GM21381 (cell line): ENCODE measurements around the gene GALNT9.
"Not testable (repeated sequence)": the region's sequence is repeated elsewhere in the genome, so short reads cannot be mapped to it uniquely, and the experiment has no call there.

Source experiments
- ATAC-seq: cut with Tn5 transposase; IDR thresholded peaks from one replicate; pipeline ENCODE4 v1.9.1; 2021; ENCODE audit warnings: mild to moderate bottlenecking, moderate library complexity; ENCODE audit not compliant: unreplicated experiment

GALNT9 gene

DNA sequence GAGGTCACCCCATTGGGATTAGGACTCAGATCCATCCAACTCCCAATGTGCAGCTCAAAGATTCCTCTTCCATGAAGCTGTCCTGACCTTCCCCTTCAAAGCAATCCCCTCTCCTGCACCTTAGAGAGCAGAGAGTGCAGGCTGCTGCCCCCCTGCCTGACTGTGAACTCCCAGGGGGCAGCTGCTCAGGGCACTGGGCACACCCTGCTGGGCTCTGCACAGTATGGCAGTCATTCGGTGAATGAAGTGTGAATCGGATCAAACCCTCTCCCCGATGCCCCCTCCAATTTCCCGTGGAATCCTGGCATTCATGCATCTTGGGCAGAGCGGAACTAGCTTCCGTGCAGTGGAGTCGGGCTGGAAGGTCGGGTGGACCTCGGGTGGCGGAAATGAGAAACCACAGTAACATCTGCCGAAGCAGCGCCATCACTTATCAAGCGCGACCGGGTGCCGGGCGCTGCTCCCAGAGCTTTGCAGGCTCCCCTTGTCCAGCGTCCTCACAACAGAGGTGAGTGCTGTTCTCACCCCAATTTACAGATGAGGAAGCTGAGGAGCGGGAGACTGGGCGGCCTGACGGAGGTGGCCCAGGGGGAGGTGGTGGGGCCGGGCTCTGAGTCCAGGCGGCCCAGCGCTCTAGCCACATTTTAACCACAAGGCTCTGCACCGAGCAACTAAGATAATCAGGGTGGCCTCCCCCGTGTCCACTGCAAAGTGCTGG lies 14.7 kb downstream of the GALNT9 start:
- ATAC-seq, result no peak

DNA sequence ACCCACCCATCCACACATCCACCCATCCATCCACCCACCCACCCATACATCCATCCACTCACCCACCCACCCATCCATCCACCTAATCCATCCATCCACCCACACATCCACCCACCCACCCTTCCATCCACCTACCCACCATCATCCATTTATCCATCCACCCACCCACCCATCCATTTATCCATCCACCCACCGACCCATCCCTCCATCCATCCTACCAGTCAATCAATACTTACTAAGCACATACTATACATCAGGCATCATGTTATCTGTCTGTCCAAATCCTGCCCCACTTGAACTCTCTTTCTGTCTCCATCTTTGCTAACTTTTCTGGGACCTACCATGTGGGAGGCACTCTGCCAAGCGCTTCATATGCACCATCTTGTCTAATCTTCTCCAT lies 15.4 kb downstream of the GALNT9 start:
- no peak for ATAC-seq

DNA sequence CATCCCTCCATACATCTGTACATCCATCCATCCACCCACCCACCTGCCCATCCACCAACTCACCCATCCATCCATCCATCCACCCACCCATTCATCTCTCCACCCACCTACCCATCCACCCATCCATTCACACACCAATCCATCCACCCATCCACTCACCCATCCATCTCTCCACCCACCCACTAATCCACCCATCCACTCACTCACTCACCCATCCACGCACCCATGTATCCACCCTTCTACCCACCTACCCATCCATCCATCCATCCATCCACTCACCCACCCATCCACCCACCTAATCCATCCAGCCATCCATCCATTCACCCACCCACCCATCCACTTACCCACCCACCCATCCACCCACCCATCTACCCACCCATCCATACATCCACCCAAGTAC lies 16.2 kb downstream of the GALNT9 start:
- no peak for ATAC-seq

DNA sequence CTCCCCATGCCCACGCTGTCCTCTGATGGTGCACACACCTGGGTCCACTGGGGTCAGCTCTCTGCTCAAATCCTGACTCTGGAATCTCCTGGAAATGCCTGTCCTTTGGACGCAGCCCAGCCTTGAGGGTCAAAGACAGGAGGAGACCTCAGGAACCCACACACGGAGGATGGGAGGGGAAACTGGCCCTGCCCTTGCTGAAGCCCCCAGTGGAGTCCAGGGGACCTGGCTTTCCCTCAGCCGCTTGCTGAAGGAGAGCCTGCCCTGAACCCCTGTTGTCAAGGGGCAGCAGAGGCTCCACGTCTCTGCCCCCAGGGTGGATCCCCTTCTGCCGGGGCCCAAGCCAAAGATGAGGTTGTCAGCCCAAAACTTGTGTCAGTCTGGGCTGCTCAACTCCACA lies 16.9 kb downstream of the GALNT9 start:
- no peak for ATAC-seq

DNA sequence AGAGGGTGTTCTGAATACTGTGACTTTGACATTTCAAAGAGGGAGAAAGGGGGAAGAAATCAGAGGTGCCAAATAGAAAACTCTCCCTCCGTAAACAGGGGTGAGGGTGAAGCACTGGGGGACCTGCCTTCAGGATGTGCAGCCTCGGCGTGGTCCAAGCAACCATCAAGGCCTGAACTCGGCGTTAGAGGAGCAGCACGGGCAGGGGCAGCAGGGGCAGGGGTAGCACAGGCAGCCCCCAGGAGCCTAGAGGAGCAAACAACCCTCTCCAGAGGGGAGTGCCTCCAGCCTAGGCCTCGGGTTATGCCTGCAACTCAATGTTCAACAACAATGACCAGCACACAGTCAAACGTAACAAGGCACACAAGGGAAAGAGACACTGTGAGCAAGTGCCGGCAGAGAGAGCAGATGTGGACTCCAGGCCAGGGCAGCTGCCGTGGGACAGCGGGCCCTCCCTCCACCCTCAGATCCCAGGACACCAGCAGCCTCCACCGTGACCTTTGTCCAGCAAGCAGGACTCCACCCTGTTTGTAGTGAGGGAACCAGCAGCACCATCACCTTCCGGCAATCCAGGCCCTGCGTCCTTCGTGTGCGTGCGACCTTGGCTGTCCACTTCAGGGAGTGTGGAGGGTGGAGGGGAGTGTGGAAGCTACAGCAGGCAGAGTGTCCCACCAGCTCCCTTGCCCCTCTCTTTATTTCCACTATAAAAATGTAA lies 18.0 kb downstream of the GALNT9 start:
- no peak for ATAC-seq

DNA sequence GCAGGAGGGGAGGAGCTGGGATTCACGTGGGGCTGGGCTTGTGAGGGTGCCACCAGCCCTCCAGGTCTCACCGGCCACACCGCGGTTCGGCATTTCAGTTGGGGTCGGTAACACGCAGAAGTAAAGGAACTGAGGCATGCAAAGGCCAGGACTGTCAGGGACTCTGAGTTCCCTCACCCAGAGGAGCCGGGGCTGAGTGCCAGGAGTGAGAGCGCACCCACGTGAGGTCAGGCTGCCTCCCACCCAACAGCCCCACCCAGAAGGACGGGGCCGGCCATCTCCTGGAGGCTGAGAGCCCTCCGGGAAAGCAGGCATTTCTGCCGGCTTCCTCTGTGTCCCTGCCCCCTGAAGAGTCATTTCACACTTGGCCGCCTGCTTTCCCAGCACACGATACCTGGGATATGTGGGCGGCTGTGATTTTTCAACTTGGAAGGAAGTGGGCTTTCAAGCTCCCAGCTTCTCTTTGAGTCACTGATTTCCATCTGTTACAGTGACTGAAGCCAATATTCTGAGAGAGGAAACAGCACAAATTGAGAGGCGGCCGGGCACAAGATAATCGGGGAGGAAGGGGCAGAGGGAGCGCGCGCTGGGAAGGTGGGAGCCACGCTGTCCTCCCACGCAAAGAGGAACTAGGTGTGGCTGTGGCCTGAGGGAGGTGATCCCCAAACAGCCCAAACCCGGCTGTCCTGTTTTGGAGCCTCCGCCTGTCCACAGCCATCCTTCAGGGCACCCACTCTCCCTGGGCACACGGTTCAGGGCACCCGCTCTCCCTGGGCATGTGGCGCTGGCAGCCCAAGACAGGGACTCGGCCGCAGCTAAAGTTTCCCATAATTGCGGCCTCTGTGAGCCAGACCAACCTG lies 19.0 kb downstream of the GALNT9 start:
- ATAC-seq, result no peak

DNA sequence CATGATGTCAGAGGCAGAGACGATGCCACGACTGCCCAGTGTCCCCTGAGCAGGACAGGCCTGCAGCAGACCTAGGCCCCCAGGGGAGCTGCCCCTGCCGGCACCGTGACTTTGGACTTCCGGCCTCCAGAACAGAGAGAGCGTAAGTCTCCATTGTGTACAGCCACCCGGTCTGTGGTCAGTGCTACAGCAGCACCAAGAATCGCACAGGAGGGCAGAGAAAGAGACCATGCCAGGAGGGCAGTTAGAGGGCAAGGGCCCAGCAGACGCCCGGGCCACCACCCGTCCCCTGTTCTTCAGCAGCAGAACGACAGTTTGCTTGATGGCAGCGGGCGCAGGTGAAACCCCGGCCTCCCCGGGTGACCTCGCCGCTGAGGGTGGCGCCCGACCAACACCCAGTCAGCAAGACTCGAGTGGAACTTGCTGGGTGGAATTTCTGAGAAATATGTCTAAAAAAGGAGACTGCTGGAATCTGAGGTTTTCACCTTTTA lies 19.7 kb downstream of the GALNT9 start:
- ATAC-seq, result no peak

DNA sequence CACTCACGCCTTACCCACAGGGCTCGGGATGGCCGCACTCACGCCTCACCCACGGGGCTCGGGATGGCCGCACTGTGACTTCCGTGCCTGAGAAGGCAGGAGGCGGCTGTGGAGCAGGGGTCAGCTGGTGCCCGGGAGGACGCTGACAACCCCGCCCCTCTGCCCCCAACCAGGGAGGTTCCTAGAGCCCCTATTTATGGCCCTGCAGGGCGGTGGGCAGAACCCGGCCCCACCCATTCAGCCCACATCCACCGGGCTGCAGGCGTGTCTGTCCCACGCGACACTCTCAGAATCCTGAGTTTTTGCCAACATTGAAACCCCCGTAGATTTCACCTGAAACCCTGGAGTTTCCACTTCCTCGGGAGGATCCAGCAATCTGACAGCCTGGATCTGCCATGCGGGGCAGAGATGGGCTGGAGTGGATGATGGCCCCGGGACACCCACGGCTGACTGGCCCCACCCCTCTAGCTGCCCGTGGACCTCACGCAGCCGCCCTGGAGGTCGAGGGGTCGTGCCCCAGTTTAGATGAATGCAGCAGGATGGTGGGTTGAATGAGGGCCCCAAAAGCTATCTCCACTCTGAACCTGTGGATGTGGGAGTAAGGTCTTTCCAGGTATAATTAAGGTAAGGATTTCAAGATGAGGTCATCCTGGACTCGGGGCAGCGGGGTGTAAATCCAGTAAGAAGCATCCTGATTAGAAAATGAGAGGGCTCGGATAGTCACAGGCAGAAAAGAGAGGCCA lies 20.4 kb downstream of the GALNT9 start:
- no peak for ATAC-seq

DNA sequence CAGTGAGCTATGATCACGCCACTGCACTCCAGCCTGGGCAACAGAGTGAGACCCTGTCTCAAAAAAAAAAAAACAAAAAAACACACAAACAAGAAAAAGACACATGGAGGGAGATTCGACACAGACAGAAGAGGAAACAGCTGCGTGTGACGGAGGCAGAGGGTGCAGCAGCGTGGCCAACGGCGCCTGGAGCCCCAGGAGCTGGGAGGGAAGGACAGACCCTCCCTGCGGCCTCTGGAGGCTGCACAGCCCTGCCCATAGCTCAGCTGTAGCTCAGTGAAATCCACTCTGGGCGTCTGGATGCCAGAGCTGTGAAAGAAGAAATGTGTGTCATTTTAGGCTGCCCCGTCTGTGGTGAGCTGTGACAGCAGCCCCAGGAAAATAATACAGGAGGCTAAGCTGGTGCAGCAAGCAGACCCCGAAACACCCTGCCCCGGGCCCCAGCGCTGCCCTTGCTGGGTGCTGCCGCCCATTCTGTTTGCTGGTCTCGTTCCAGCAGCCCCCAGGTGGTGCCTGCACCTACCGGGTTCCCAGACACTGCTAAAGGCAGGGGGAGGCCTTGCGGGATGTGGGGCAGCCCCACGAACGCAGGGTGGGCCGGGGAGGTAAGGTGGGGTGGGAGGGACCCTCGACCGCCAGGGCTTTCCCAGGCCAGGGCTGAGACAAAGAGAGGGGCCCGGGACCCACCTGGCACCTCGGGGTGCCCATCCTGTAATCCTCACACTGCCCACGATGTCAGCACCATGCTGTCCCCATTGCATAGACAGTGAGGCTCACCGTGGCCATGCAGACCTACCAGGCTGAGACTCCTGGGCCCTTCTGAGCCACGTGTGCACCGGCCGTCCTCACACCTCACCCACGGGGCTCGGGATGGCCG lies 21.2 kb downstream of the GALNT9 start:
- no peak for ATAC-seq

DNA sequence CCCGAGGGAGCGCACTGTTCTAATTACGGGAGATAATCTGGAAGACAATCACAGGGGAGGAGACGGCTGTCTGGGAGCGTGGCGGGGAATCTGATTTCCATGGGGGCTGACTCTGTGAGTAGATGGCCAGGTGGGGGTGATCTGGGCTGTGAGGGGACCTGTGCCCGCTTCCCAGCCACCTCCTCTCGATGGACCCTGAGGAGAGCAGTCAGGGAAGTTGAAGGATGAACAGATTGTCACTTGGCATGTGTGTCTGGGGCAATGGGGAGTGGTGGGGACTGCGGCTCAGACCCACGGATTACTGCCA lies 22.6 kb downstream of the GALNT9 start:
- no peak for ATAC-seq

DNA sequence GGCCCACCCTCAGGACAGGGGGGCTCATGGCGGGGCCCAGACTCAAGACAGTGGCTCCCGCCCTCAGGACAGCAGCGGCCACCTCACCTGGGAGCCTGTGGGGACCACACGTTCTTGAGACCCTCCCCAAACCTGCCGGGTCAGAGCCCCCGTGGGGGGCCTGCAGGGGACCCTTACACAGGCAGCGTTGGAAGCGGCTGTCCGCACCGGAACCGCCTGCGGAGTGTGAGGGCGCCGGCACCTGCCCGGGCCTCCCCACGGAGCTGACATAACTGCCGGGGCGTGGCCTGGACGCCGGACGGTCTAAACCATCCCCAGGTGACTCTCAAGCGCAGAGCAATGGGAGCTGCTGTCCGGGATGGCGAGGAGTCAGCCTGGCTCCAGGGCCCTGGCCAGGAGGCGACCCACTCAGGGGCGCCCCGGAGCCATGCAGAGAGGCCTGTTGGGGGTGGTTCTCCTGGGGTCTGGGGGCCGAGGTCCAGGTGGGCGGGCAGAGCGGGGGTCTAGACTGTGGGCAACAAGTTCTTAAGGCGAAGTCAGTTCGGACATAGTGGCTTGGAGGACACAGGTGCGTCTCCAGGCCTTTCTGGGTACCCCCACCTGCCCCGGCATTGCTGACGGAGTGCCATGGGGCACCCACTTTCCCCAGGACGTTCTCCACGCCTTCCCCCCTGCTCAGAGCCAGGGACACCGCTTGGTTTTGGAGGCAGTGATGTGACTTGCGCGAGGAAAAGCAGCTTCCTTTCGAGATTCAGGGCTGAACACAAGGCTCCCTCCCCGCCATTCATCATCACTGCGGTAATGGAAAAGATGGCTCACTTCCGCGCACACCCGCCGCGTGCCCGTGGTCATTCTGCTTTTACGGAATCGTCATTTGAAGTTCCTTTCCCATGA lies 23.2 kb downstream of the GALNT9 start:
- no peak for ATAC-seq

DNA sequence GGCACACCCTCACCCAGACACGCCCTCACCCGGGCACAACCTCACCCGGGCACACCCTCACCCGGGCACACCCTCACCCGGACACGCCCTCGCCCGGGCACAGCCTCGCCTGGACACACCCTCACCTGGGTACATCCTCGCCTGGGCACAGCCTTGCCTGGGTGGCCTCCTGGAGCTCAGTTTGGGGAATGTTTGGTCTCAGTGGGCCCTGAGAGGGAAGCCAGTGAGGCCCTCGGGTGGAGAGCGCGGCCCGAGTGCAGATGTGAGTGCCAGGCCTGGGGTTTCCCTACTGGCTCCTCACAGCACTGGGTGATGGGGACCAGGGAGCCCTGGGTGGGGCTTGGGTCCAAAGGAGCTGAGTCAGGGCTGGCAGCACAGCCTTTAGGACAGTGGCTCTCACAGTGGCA lies 23.8 kb downstream of the GALNT9 start:
- no peak for ATAC-seq

DNA sequence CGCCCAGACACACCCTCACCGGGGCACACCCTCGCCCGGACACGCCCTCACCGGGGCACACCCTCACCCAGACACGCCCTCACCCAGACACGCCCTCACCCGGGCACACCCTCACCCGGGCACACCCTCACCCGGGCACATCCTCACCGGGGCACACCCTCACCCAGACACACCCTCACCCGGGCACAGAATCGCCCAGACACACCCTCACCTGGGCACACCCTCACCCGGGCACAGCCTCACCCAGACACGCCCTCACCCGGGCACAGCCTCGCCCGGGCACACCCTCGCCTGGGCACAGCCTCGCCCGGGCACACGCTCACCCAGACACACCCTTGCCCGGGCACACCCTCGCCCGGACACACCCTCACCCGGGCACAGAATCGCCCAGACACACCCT lies 24.5 kb downstream of the GALNT9 start:
- ATAC-seq, result not testable (repeated sequence)

DNA sequence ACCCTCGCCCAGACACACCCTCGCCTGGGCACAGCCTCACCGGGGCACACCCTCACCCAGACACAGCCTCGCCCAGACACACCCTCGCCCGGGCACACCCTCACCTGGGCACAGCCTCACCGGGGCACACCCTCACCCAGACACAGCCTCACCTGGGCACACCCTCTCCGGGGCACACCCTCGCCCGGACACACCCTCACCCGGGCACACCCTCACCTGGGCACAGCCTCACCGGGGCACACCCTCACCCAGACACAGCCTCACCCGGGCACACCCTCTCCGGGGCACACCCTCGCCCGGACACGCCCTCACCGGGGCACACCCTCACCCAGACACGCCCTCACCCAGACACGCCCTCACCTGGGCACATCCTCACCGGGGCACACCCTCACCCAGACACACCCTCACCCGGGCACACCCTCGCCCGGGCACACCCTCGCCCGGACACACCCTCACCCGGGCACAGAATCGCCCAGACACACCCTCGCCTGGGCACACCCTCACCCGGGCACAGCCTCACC lies 25.5 kb downstream of the GALNT9 start:
- not testable (repeated sequence) for ATAC-seq

DNA sequence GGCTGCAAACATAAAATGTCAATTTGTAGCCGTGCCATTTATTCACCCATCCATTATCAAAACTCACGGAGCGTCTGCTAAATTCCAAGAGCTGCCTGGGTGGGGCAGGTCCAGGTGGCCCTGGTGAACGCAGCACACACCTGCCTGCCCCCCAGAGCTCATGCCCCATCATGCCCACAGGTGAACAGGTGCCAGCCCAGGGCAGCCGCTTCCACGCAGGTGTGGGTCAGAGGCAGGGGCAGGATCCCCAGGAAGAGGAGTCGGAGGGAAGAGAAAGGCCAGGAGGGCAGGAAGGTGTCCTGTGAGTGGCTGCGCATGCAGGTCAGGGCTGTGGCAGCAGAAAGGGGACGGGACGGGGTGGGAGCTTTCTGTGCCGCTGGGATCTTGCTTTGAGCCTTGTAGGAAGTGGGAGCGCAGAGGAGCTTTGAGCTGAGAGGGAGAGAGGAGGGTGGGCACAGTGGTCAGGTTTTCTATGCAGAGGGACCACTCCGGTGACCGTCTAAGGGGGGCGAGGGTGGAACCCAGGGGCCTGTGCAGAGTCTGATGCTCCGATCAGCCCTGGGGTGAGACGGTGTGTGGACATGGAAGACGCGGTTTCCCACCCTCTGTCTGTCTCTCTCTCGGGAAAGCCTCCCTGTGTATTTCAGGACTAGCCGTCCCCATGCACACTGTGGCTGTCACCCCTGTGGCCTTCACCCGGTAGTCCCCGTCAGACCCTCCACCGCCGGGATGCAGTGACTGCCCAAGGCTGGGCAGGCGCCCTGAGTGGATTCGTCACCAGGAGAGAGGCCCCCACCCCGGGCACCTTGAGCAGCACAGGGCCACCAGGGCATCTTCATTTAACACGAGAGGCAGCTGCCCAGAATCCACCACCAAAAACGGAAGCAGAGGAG lies 26.7 kb downstream of the GALNT9 start:
- no peak for ATAC-seq

DNA sequence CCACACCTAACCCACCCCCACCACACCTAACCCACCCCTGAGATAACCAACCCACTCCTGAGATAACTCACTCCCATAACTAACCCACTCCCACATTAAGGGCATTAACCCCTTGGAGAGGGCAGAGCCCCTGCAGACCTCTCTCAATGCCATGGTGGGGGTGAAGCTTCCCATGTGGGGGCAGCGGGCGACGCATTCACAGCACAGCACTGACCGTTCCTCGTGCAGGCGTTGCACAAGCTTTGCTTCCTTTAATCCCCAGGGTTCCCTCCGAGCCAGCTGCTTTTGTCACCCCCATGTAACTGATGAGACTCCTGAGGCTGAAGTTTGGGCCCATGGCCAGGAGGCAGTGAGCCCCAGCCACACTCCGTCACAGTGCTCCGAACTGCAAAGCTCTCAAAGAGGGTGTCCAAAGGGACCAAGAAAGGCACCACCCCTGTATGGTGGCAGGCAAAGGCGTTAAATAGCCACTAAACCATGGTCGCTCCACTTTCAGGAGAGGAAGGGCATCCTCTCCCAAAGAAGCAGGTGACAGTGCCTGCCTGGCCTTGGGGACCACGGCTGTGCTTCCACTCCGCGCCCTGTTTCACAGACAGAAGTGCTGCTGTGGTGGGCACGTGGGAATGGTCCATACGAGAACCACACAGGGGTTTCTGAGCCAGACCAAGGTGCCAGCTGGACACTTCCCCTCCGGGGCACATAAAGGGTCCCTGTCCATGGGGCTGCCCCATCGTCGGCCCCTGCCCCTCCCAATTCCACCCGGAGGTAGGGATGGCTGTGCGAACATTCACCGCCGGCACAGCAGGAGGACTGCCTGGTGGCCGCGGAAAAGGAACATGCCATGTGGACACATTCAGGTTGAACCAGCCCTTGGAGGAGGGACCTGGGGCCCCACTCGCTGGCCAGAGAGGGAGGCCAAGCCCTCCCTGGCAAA lies 28.3 kb downstream of the GALNT9 start:
- ATAC-seq, result no peak

DNA sequence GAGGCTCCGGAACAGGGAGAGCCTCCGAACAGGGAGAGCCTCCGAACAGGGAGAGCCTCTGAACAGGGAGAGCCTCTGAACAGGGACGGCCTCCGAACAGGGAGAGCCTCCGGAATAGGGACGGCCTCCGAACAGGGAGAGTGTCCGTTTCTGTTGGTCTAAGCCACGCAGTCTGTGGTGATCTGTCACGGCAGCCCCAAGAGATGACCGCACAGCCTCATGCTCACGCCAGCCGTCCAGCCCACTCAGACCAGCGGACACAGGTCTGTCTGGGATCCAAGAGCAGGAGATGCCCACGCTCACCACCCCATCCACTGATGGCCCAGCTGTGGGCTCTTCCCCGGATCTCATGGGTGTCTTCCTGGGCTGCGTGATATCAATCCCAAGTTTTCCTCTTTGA lies 33.3 kb downstream of the GALNT9 start:
- ATAC-seq, result no peak
